K562 (cell line): ENCODE data around the gene STK24. TPM values are rescaled to one million over a fixed set of nuclear protein-coding genes. Genes with fewer than 3 reads are reported as not detected.

ENCODE experiments used
- ATAC-seq: fragments of 200-7000 bp; cut with Tn5 transposase; 3 replicates; pipeline ENCODE4 v1.9.1; 2020; ENCODE audit warnings: moderate library complexity
- BruUV-seq: library from RNA; stranded (reverse); fragments of 400-500 nt; replicated peaks from 2 replicates; lab custom pipeline; 2021; lab: Mats Ljungman, UMichigan
- CTCF ChIA-PET: fragments of 300-600 bp; formaldehyde crosslinking; extraction: SDS; loops from one replicate; lab custom pipeline; 2021; ENCODE audit warnings: low intra/inter-chr PET ratio; lab: Yijun Ruan, JAX
- POLR2A ChIA-PET: fragments of 300-600, 350-650 bp; sonication (Branson Sonifier 250); formaldehyde crosslinking; extraction: SDS; loops from one replicate; lab custom pipeline; 2021; ENCODE audit warnings: antibody characterized with exemption, inconsistent platforms; lab: Yijun Ruan, JAX
- DNase-seq, 4 experiments: peaks; one replicate each; pipeline versions ENCODE4 v3.0.0 to v3.0.0-alpha.2; 2011 to 2018; ENCODE audit warnings: low spot score in 3 of 4, mixed read lengths in 3 of 4; ENCODE audit errors: extremely low read depth in 1 of 4
- FAIRE-seq: peaks from 2 replicates; lab custom pipeline; 2011; peaks lifted over from hg19 to GRCh38; lab: Jason Lieb, UNC
- H2AFZ ChIP-seq: 2 replicates; pipeline ENCODE4 v1.6.0; 2011; ENCODE audit warnings: low read depth, low read length, control low read depth, inconsistent platforms
- H3K27ac ChIP-seq: fragments of 200-600 bp; 3 replicates; pipeline ENCODE4 v1.8.0; 2011; ENCODE audit warnings: low read depth, mild to moderate bottlenecking, control low read depth, inconsistent platforms, low read length, moderate library complexity, mixed read lengths; ENCODE audit errors: extremely low read depth
- H3K27me3 ChIP-seq, 2 experiments: fragments of 300-600 bp in 1 of 2; 2 replicates in 1 of 2; 3 replicates in 1 of 2; pipeline versions ENCODE4 v1.6.0 to v1.8.0; 2011; ENCODE audit warnings: inconsistent platforms in 2 of 2, low read length in 2 of 2, mild to moderate bottlenecking in 1 of 2, mixed read lengths in 1 of 2, moderate library complexity in 1 of 2; ENCODE audit not compliant: control insufficient read depth in 2 of 2, insufficient read depth in 2 of 2
- H3K36me3 ChIP-seq: fragments of 300-600 bp; 3 replicates; pipeline ENCODE4 v1.8.0; 2011; ENCODE audit warnings: mild to moderate bottlenecking, low read length, inconsistent platforms; ENCODE audit not compliant: control insufficient read depth, insufficient read depth
- H3K4me1 ChIP-seq, 2 experiments: fragments of 200-600 bp in 1 of 2; replicated peaks in 1 of 2; 2 replicates in 1 of 2; 3 replicates in 1 of 2; pipeline versions ENCODE4 v1.5.1 to v1.8.0; 2011; ENCODE audit warnings: inconsistent platforms in 2 of 2, low read length in 2 of 2, mild to moderate bottlenecking in 1 of 2, mixed read lengths in 1 of 2, moderate library complexity in 1 of 2; ENCODE audit not compliant: control insufficient read depth in 2 of 2, insufficient read depth in 2 of 2
- H3K4me2 ChIP-seq: 2 replicates; pipeline ENCODE4 v1.6.1; 2011; ENCODE audit warnings: low read length, control low read depth, inconsistent platforms, mixed read lengths; ENCODE audit not compliant: insufficient read depth
- H3K4me3 ChIP-seq: fragments of 200-600 bp; sonication (generic), shearing (Covaris generic); 2 replicates; pipeline ENCODE4 v1.5.1; 2016; ENCODE audit warnings: control low read depth, inconsistent platforms
- H3K79me2 ChIP-seq: fragments of 200-600 bp; 3 replicates; pipeline ENCODE4 v1.8.0; 2011; ENCODE audit warnings: low read length, inconsistent platforms; ENCODE audit not compliant: control insufficient read depth, insufficient read depth
- H3K9ac ChIP-seq, 2 experiments: 2 replicates each; pipeline versions ENCODE4 v1.6.0 to v1.6.1; 2011; ENCODE audit warnings: low read depth in 2 of 2, low read length in 2 of 2, control low read depth in 1 of 2, inconsistent platforms in 1 of 2, mild to moderate bottlenecking in 1 of 2, mixed read lengths in 1 of 2; ENCODE audit not compliant: insufficient read depth in 1 of 2
- H3K9me1 ChIP-seq: one replicate; pipeline ENCODE4 v1.6.0; 2011; ENCODE audit warnings: inconsistent platforms, mild to moderate bottlenecking, low read length, moderate library complexity; ENCODE audit not compliant: control insufficient read depth, insufficient read depth
- H3K9me3 ChIP-seq: replicated peaks from 2 replicates; pipeline ENCODE4 v1.5.1; 2011; ENCODE audit warnings: low read depth, low read length, inconsistent platforms; ENCODE audit not compliant: control insufficient read depth, insufficient read depth
- H4K20me1 ChIP-seq: replicated peaks from 2 replicates; pipeline ENCODE4 v1.6.1; 2011; ENCODE audit warnings: low read length, inconsistent platforms, mixed read lengths; ENCODE audit not compliant: control insufficient read depth, insufficient read depth
- FUS ChIP-seq: fragments of 200-400 bp; formaldehyde crosslinking; optimal IDR thresholded peaks from 2 replicates; pipeline ENCODE3; 2017; ENCODE audit warnings: low read depth, low read length
- JUNB ChIP-seq: fragments of 450-650 bp; formaldehyde crosslinking; conservative IDR thresholded peaks from 2 replicates; pipeline ENCODE4 v1.4.0; 2020; ENCODE audit warnings: mild to moderate bottlenecking
- SUPT5H ChIP-seq: fragments of 450-650 bp; IDR thresholded peaks from 2 replicates; pipeline ENCODE4 v1.6.1; 2016
- ZBTB1 ChIP-seq: sonication (generic); formaldehyde crosslinking; IDR thresholded peaks from 2 replicates; pipeline ENCODE4 v1.8.1; 2023; ENCODE audit warnings: missing genetic modification reagents, low read depth, mild to moderate bottlenecking, borderline replicate concordance
- ZNF764 ChIP-seq: fragments of 250-450 bp; sonication (Bioruptor Pico); IDR thresholded peaks from 2 replicates; pipeline ENCODE4 v1.4.0; 2020; ENCODE audit warnings: low read depth, mild to moderate bottlenecking, moderate library complexity
- ZZZ3 ChIP-seq: fragments of 450-650 bp; IDR thresholded peaks from 2 replicates; pipeline ENCODE4 v1.6.1; 2016; ENCODE audit warnings: antibody characterized with exemption, mild to moderate bottlenecking, moderate library complexity
- WGBS: fragments of 100-300 bp; shearing (Covaris generic); methylation state at CpG from one replicate; pipeline ENCODE4 v1.1.6; 2016; ENCODE audit warnings: low coverage, mixed read lengths; ENCODE audit not compliant: insufficient coverage; ENCODE audit errors: missing lambda C conversion rate; 5-methylcytosine and 5-hydroxymethylcytosine counted together
- in situ Hi-C: fragments of 300-500 bp; cut with MboI; formaldehyde crosslinking; loops from 4 replicates; pipeline ENCODE4 v1.15.0; 2018; ENCODE audit warnings: inconsistent platforms, mixed read lengths
- intact Hi-C: fragments of 100-400 bp; cut with micrococcal nuclease; formaldehyde crosslinking; loops from 2 replicates; pipeline ENCODE4 v1.14.2; 2022
- polyA plus RNA-seq, 8 experiments: library from polyadenylated mRNA; depleted of rRNA in 4 of 8; stranded (reverse) in 5 of 8; unstranded in 3 of 8; fragments of >200 nt; fragmentation: Nextera tagmentation in 2 of 8; fragmentation: Illumina TruSeq in 1 of 8; extraction: Ambion mirVana in 2 of 8; extraction: Trizol in 1 of 8; gene quantifications; 2 replicates each; pipeline versions ENCODE4 v1.2.1 to v1.2.3, GENCODE V29; 2011 to 2014; ENCODE audit warnings: inconsistent platforms in 1 of 8, missing spikeins in 1 of 8
- total RNA-seq, 7 experiments: library from RNA; depleted of rRNA in 6 of 7; stranded (reverse); fragments of >200 nt in 6 of 7; fragmentation: Illumina TruSeq in 2 of 7; extraction: Trizol in 2 of 7; gene quantifications; 2 replicates each; pipeline versions ENCODE4 v1.2.1 to v1.2.3, GENCODE V29; 2011 to 2021; ENCODE audit warnings: low replicate concordance in 1 of 7
- TF ChIP-seq, protein P1 (sequence below): fragments of 250-450 bp; sonication (Bioruptor Pico); IDR thresholded peaks from 2 replicates; pipeline ENCODE4 v1.5.0; 2020; ENCODE audit warnings: mild to moderate bottlenecking
- TF ChIP-seq, protein P2 (sequence below): fragments of 250-450 bp; sonication (Bioruptor Pico); IDR thresholded peaks from 2 replicates; pipeline ENCODE4 v1.5.0; 2020; ENCODE audit warnings: mild to moderate bottlenecking, borderline replicate concordance
- TF ChIP-seq, protein P3 (sequence below), 2 experiments: IDR thresholded peaks; 2 replicates each; pipeline ENCODE4 v1.6.1; 2011; ENCODE audit warnings: borderline replicate concordance in 1 of 2, control low read depth in 1 of 2, low read depth in 1 of 2, low read length in 1 of 2, mild to moderate bottlenecking in 1 of 2, mixed read lengths in 1 of 2, moderate library complexity in 1 of 2; ENCODE audit not compliant: insufficient read depth in 1 of 2, insufficient read length in 1 of 2, poor library complexity in 1 of 2, severe bottlenecking in 1 of 2; ENCODE audit errors: extremely low read depth in 1 of 2
- TF ChIP-seq, protein P4 (sequence below): fragments of 250-450 bp; sonication (Bioruptor Pico); IDR thresholded peaks from 2 replicates; pipeline ENCODE4 v1.8.0; 2021; ENCODE audit warnings: mild to moderate bottlenecking, moderate library complexity
- TF ChIP-seq, protein P5 (sequence below): fragments of 200-800 bp; sonication (Bioruptor generic); IDR thresholded peaks from 2 replicates; pipeline ENCODE4 v1.6.1; 2017; ENCODE audit warnings: missing genetic modification characterization, missing compliant biosample characterization
- TF ChIP-seq, protein P6 (sequence below), 2 experiments: fragments of 450-650 bp in 1 of 2; sonication (generic) in 1 of 2; formaldehyde crosslinking; conservative IDR thresholded peaks; 2 replicates each; pipeline versions ENCODE4 v1.4.0 to v1.8.1; 2020 to 2022; ENCODE audit warnings: mild to moderate bottlenecking in 1 of 2, missing genetic modification reagents in 1 of 2

STK24 gene
- total and polyA plus RNA-seq, 9 of the 15 experiments (the other 6 are each of a cell fraction or from before 2014, with no cell fraction given) = 3.8 to 78.4 (median 28.2) TPM

DNA sequence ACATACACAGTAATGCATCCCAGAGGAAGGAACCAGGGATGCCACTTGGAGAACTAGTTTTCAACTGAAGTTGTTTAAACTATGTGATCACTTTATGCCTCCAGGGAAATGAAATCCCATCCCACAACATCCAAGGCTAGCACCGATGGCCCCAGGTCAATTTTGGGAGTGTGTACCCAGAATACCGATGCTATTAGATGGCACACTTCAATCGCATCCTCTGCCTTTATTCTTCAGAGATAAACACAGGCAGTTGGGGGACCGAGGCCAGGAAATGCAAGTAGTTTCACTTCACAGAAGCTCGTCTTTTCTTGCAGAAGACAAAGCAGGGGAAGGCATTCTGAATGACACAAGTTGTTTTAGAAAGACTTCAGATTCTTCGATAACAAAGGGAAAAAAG, 13.8 kb downstream of the STK24 start:
- no peak overlapping the region for H3K9ac ChIP-seq
- peaks cover 27% of the 10 kb centered on the region; the same call in 1 of the 2 replicates for H4K20me1 ChIP-seq
- H3K36me3 ChIP-seq = peaks cover 10% of the 10 kb centered on the region; the same call in 1 of the 3 replicates
- H3K4me2 ChIP-seq = no peak overlapping the region
- BruUV-seq = no TSS peak
- H3K27ac ChIP-seq = no peak overlapping the region
- H3K79me2 ChIP-seq = peaks cover 91% of the 10 kb centered on the region
- H3K4me3 ChIP-seq = no peak overlapping the region
- ChIA-PET CTCF (no interaction called here), POLR2A (interaction anchor here (0.6 to 1.0 kb wide), 3 partner anchors 8 to 14 kb away, joined by 3 read pairs; partner anchors contain the start of gene STK24)
- H3K27me3 ChIP-seq = no peaks in the 10 kb centered on the region
- H3K9me3 ChIP-seq = no peaks in the 10 kb centered on the region
- no peak for FAIRE-seq
- no peak for ATAC-seq
- in situ Hi-C loops = loop anchor here (5.0 kb wide), 1 partner anchor 81 kb away; no protein-coding TSS in a partner anchor
- intact Hi-C loops = no loop called here
- peaks cover 0 to 12% of the 10 kb centered on the region in 2 experiments; a peak in 3 of 5 replicates for H3K4me1 ChIP-seq
- no peak for DNase-seq
- H3K9me1 ChIP-seq = peaks cover 2% of the 10 kb centered on the region
- no peak overlapping the region for H2AFZ ChIP-seq
- 82% methylated on average over 5 of the region's 6 CpGs for WGBS
- TF ChIP-seq, protein P1, sequence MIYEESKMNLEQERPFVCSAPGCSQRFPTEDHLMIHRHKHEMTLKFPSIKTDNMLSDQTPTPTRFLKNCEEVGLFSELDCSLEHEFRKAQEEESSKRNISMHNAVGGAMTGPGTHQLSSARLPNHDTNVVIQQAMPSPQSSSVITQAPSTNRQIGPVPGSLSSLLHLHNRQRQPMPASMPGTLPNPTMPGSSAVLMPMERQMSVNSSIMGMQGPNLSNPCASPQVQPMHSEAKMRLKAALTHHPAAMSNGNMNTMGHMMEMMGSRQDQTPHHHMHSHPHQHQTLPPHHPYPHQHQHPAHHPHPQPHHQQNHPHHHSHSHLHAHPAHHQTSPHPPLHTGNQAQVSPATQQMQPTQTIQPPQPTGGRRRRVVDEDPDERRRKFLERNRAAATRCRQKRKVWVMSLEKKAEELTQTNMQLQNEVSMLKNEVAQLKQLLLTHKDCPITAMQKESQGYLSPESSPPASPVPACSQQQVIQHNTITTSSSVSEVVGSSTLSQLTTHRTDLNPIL = no peak
- TF ChIP-seq, protein P2, sequence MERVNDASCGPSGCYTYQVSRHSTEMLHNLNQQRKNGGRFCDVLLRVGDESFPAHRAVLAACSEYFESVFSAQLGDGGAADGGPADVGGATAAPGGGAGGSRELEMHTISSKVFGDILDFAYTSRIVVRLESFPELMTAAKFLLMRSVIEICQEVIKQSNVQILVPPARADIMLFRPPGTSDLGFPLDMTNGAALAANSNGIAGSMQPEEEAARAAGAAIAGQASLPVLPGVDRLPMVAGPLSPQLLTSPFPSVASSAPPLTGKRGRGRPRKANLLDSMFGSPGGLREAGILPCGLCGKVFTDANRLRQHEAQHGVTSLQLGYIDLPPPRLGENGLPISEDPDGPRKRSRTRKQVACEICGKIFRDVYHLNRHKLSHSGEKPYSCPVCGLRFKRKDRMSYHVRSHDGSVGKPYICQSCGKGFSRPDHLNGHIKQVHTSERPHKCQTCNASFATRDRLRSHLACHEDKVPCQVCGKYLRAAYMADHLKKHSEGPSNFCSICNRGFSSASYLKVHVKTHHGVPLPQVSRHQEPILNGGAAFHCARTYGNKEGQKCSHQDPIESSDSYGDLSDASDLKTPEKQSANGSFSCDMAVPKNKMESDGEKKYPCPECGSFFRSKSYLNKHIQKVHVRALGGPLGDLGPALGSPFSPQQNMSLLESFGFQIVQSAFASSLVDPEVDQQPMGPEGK (CRISPR knock-in tag) = no peak
- TF ChIP-seq, protein P3, sequence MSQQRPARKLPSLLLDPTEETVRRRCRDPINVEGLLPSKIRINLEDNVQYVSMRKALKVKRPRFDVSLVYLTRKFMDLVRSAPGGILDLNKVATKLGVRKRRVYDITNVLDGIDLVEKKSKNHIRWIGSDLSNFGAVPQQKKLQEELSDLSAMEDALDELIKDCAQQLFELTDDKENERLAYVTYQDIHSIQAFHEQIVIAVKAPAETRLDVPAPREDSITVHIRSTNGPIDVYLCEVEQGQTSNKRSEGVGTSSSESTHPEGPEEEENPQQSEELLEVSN (IDR thresholded peaks at IDR 0.05; ENCODE audit: borderline replicate concordance in 1 of 2, extremely low read depth in 1 of 2, insufficient read depth in 1 of 2, insufficient read length in 1 of 2, low read depth in 1 of 2, low read length in 1 of 2, poor library complexity in 1 of 2, severe bottlenecking in 1 of 2) = no peak
- no peak for TF ChIP-seq ZBTB1 (CRISPR knock-in tag)
- TF ChIP-seq FUS = no peak
- TF ChIP-seq SUPT5H = no peak
- TF ChIP-seq ZNF764 = no peak
- TF ChIP-seq JUNB (CRISPR knock-in tag) = no peak
- TF ChIP-seq, protein P4, sequence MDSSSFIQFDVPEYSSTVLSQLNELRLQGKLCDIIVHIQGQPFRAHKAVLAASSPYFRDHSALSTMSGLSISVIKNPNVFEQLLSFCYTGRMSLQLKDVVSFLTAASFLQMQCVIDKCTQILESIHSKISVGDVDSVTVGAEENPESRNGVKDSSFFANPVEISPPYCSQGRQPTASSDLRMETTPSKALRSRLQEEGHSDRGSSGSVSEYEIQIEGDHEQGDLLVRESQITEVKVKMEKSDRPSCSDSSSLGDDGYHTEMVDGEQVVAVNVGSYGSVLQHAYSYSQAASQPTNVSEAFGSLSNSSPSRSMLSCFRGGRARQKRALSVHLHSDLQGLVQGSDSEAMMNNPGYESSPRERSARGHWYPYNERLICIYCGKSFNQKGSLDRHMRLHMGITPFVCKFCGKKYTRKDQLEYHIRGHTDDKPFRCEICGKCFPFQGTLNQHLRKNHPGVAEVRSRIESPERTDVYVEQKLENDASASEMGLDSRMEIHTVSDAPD = no peak
- no peak for TF ChIP-seq ZZZ3
- TF ChIP-seq, protein P5, sequence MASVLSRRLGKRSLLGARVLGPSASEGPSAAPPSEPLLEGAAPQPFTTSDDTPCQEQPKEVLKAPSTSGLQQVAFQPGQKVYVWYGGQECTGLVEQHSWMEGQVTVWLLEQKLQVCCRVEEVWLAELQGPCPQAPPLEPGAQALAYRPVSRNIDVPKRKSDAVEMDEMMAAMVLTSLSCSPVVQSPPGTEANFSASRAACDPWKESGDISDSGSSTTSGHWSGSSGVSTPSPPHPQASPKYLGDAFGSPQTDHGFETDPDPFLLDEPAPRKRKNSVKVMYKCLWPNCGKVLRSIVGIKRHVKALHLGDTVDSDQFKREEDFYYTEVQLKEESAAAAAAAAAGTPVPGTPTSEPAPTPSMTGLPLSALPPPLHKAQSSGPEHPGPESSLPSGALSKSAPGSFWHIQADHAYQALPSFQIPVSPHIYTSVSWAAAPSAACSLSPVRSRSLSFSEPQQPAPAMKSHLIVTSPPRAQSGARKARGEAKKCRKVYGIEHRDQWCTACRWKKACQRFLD (CRISPR knock-in tag) = no peak
- TF ChIP-seq, protein P6, sequence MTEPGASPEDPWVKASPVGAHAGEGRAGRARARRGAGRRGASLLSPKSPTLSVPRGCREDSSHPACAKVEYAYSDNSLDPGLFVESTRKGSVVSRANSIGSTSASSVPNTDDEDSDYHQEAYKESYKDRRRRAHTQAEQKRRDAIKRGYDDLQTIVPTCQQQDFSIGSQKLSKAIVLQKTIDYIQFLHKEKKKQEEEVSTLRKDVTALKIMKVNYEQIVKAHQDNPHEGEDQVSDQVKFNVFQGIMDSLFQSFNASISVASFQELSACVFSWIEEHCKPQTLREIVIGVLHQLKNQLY (CRISPR knock-in tag; conservative IDR thresholded peaks at IDR 0.05) = no peak
